ENCODE measurements around the gene SCLT1.

DNA sequence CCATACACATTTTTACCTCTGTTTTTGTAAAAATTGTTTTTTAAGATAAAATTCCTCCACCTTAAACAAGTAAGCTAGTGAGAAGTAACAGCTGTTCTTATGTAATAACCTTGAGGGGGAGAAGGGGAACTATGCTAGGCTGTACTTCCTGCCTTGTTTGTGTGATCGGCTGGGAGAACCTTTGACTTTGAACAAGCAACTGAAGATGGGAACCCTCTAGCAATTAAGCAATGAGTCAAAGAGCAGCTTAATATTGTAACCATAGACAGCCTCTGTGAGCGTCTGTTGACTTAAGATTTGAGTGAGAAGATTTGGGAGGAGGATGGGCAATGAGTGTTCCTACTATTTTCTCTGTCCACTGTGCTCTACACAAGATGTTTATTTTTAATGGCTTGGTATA, 135.1 kb downstream of the SCLT1 start:
- TF ChIP-seq SUZ12 (IDR thresholded peaks at IDR 0.05; ENCODE audit: extremely low read depth, insufficient read depth, insufficient read length): no peak
- no peak for TF ChIP-seq ZNF274 (IDR thresholded peaks at IDR 0.05; ENCODE audit: low read depth, low read length)

Measured in NT2/D1 (cell line).